GM12872 (cell line): Measurements from ENCODE around the gene OGDHL.

Source experiments
- CTCF ChIP-seq: IDR thresholded peaks from 3 replicates; pipeline ENCODE4 v1.5.1; 2011; ENCODE audit warnings: low read depth, mild to moderate bottlenecking, low read length, moderate library complexity; ENCODE audit not compliant: insufficient read depth

The OGDHL gene

GRCh38 chr10:49747303-49747646, 14.8 kb downstream of the OGDHL start:
- no peak for TF ChIP-seq CTCF

- no peak for TF ChIP-seq CTCF
Observed at GRCh38 chr10:49746626-49747302, 15.4 kb downstream of the OGDHL start.

GRCh38 chr10:49745756-49746155, 16.4 kb downstream of the OGDHL start:
- TF ChIP-seq CTCF: no peak

- TF ChIP-seq CTCF: peak; percentile 32; the same call in 1 of the 3 replicates
Observed at GRCh38 chr10:49744924-49745605, 17.1 kb downstream of the OGDHL start.

- TF ChIP-seq CTCF: no peak
Observed at GRCh38 chr10:49744091-49744685, 17.9 kb downstream of the OGDHL start.

- no peak for TF ChIP-seq CTCF
Observed at GRCh38 chr10:49743464-49744075, 18.6 kb downstream of the OGDHL start.

- TF ChIP-seq CTCF: no peak
Observed at GRCh38 chr10:49742683-49743463, 19.2 kb downstream of the OGDHL start.
